G401 (cell line): ENCODE data around the gene ULBP3. TPM values are rescaled to one million over a fixed set of nuclear protein-coding genes. Genes with fewer than 3 reads are reported as not detected.

Source experiments
- DNase-seq: peaks from one replicate; pipeline ENCODE4 v3.0.0-alpha.2; 2015; ENCODE audit warnings: low spot score
- in situ Hi-C: cut with HindIII; loops from 2 replicates; pipeline ENCODE4 v1.10.0; 2016; ENCODE audit warnings: low sequenced_read_pairs, mixed read lengths
- total RNA-seq: library from RNA; depleted of rRNA; stranded (reverse); fragments of >200 nt; shearing (Covaris generic); gene quantifications from 2 replicates; pipeline ENCODE4 v1.2.3, GENCODE V29; 2014

Gene ULBP3
- total RNA-seq, 1 experiment from 2014 or later = 0.37 TPM

- in situ Hi-C loops = no loop called here
Observed at GRCh38 chr6:150048099-150048498, 20.8 kb downstream of the ULBP3 start.

GRCh38 chr6:150046943-150047342 lies 22.0 kb downstream of the ULBP3 start:
- DNase-seq = no peak
- in situ Hi-C loops = no loop called here

More at GRCh38 chr6:150048099-150048498, 20.8 kb downstream of the ULBP3 start:
- DNase-seq = no peak

- DNase-seq = no peak
- in situ Hi-C loops = no loop called here
Observed at GRCh38 chr6:150044621-150045145, 24.2 kb downstream of the ULBP3 start.

GRCh38 chr6:150043501-150044412 lies 25.2 kb downstream of the ULBP3 start:
- DNase-seq = no peak
- in situ Hi-C loops = no loop called here

- DNase-seq = no peak
- in situ Hi-C loops = no loop called here
Observed at GRCh38 chr6:150043096-150043495, 25.8 kb downstream of the ULBP3 start.

GRCh38 chr6:150038202-150039062 lies 30.5 kb downstream of the ULBP3 start:
- in situ Hi-C loops = no loop called here

GRCh38 chr6:150037526-150038201 lies 31.3 kb downstream of the ULBP3 start:
- in situ Hi-C loops = no loop called here
- DNase-seq = no peak

More at GRCh38 chr6:150038202-150039062, 30.5 kb downstream of the ULBP3 start:
- DNase-seq = no peak

- no peak for DNase-seq
- in situ Hi-C loops = no loop called here
Observed at GRCh38 chr6:150036081-150036480, 32.8 kb downstream of the ULBP3 start.

- in situ Hi-C loops = no loop called here
- no peak for DNase-seq
Observed at GRCh38 chr6:150033207-150033771, 35.6 kb downstream of the ULBP3 start.

GRCh38 chr6:150032598-150032997 lies 36.3 kb downstream of the ULBP3 start:
- DNase-seq = no peak

GRCh38 chr6:150030611-150031010 lies 38.3 kb downstream of the ULBP3 start:
- in situ Hi-C loops = no loop called here
- no peak for DNase-seq

More at GRCh38 chr6:150032598-150032997, 36.3 kb downstream of the ULBP3 start:
- in situ Hi-C loops = no loop called here

GRCh38 chr6:150029749-150030148 lies 39.2 kb downstream of the ULBP3 start:
- in situ Hi-C loops = no loop called here
- no peak for DNase-seq

- in situ Hi-C loops = no loop called here
- DNase-seq = no peak
Observed at GRCh38 chr6:150029276-150029675, 39.6 kb downstream of the ULBP3 start.

- in situ Hi-C loops = no loop called here
- DNase-seq = no peak
Observed at GRCh38 chr6:150028799-150029198, 40.1 kb downstream of the ULBP3 start.

GRCh38 chr6:150027806-150028565 lies 40.9 kb downstream of the ULBP3 start:
- in situ Hi-C loops = no loop called here
- no peak for DNase-seq

GRCh38 chr6:150026976-150027805 lies 41.7 kb downstream of the ULBP3 start:
- no peak for DNase-seq
- in situ Hi-C loops = no loop called here

- DNase-seq = no peak
- in situ Hi-C loops = no loop called here
Observed at GRCh38 chr6:150025201-150025917, 43.6 kb downstream of the ULBP3 start, which contains the start of gene RAET1L. Gene RAET1L (minus strand): TSS chr6:150025532. CDS start chr6:150025471, 61 bp downstream.
